NCI-H146 treated with DMSO at 0.1 percent for 48 hours (cell line): ENCODE results near the gene DNAJC12.
"Not testable (repeated sequence)": the region's sequence is repeated elsewhere in the genome, so short reads cannot be mapped to it uniquely, and the experiment has no call there.

Experiments used
- DNase-seq: peaks from one replicate; lab custom pipeline; 2025; ENCODE audit not compliant: unreplicated experiment; lab: John Stamatoyannopoulos, UW

Gene DNAJC12

DNA sequence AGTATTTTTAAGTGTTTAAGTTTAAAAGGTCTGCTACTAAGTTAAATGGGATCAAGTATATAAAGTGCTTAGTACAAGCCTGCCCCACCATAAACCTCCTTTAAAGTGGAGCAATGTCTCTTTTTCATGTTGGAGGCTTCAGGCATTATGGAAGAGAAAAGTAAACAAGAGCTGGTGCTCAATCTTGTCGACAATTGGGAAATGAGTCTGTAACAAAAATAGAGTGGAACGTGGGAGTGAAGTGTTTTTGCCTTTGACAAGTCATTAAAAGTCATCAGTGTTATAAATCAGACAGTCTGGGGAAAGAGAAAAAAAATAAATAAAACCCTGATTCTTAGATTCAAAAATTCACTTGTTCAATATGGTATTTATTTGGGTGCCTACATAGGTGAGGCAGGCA is 44.7 kb downstream of the DNAJC12 start:
- no peak for DNase-seq

DNA sequence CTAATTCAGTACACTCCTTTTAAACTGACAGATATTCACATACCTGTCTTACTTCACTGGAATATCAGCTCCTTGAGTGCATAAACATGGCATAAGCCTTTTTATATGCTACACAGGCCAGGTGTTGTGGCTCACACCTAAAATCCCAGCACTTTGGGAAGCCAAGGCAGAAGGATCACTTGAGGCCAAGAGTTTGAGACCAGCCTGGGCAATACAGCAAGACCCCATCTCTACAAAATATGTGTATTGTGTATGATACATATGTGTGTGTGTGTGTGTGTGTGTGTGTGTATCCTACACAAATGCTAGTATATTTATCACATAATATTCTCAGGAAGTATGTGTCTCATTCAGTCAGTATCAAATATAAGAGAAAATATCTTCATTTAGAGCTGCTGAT is 45.3 kb downstream of the DNAJC12 start:
- no peak for DNase-seq

DNA sequence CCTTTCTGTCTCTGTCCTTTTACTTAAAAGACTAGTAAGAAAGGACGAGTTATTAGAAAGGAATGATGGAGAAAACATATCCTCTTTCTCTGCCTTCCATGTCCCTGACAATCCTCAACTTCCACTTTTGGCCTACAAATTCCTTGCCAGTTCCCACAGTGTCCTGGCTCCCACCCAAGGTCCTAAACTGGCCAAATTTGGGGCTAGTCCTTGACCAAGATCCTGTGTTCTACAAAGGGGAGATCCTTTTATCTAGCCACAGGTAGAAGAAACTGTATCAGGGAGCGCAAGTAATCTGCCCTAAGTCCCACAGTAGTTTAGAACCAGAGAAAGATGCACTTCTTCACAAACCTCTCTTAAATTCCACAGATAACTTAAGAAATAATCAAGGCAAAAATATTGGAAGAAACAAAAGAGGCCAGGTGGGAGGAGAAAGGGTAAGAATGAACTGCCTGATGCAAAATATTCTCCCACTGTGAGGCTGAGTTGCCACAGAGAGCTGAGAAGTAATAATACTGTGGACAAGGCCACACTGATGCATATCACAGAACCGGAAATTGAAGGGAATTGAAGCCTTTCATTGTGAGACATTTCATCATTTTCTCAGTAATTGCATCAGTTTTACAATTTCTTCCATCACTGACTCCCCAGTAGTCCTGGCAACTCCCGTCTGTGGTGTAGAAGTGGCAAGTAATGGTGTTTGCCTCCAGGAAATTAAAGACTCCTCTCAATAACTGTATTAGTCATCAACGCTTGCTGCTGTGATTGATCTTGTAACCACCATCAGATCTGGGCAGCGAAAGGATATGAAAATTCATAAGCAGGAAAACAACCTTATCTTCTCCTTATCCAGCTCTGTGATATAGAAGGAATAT is 47.2 kb downstream of the DNAJC12 start:
- DNase-seq: no peak

DNA sequence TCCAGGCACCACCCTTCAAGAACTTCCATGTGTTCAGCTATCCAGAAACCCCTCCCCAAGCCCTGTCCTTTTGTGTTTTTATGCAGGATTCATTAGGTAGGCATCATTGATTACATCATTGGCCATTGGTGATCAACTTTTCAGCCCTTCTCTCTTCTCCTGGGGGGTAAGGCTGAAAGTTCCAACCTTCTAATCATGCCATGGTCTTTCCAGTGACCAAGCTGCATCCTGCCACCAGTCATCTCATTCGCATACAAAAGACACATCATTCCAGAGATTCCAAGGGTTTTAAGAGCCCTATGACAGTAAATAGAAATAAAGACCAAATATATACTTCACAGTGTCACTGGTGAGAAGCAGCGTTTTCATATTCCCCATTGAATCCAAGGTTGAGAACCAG is 48.2 kb downstream of the DNAJC12 start:
- DNase-seq: no peak

DNA sequence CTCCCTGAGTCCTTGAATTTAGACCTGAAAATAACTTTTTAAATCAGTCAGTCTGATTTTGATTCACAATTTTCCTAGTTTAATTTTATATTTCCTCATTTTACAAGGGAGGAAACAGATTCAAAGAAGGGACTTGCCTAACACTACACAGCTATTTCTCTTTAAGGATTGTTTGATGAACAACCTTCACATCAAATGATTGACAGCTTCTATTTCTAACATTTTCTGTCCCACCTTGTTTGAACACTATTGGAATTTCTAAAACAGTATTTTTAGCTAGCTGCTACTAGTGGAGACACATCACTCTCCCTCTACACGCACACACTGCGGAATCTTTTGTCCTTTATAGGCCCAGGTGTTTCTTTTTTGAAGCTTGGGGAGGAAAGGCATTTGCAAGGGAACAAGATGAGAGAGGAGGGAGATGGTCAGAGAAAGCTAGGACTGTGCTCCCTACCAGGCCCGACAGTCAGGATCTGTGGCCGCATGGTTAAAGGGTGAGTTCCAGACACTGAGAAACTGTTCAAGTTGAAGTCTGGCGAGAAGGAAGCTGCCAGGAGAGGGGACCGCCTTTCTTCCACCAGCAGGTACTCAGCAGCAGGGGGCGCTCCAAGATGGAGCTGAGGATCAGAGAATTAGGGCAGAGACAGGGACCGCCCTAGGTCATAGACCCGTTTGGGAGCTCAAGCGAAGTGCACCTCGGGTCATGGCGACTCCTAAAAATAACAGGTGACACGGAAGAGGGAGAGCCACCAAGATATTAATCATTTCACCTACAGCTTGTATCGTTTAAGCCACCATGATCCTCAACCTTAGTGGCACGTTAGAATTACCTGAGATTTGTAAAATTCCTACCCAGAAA is 49.7 kb downstream of the DNAJC12 start:
- peak; percentile 35 for DNase-seq

DNA sequence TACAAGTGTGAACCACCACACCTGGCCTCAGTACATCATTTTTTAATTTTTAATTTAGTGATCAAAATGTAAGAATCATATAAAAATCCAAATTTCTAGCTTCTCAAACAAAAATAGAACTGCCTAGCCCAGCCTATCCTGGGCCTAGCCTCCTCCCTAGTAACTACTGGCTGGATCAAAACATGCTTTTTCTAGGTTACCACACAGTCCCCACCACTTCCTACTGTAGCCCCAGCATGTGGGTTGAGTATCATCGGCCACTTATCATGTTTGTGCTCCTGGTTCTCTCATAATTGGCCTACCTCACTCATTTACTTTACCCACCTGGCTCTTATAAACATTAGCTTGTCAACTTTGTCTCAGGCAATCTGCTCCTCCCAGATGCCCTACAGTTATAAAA is 52.9 kb downstream of the DNAJC12 start:
- DNase-seq: peak; percentile 55

DNA sequence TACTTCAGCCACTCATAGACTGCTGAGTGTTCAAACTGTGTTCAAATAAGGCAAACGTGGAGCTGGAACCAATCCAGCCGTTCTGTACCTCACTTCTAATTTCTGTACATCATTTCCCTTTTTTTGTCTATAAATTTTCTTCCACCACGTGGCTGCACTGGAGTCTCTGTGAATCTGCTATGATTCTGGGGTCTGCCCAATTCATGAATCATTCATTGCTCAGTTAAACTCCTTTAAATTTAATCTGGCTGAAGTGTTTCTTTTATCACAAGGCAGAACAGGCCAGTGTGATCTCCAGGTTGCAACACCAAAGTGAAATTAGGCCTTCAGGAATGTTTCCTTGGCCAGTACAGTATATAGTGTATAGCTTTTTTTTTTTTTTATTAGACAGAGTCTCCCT is 53.5 kb downstream of the DNAJC12 start:
- DNase-seq: no peak

DNA sequence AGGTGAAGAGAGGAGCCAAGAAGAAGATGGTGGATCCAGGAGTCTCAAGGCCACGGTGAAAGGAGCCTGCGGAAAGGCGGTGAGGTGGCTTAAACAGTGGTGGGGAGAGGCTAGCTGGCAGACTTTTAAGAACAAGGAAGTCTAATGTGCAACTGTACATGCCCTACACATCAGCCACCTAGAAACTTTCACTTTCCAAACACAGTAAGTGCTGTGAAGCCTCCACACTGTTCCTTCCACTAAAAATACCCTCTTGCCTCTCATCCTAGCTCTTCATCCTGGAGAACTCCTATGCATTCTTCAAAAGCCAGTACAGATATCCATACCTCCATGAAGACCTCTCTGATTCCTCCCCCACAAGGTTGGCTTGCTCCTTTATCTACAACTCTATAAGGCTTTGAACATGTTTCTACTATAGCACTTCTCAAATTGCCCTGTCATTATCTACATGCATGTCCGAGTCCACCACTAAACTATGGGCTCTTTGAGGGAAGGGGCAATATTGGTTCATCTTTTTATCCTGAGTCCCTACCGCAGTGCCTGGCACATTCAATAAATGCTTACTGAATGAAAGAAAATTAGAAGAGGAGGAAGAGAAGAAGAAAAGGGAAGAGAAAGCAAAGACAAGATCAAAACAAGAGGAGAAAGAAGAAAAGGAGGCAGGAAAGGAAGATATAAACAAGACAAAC is 54.2 kb downstream of the DNAJC12 start:
- no peak for DNase-seq

DNA sequence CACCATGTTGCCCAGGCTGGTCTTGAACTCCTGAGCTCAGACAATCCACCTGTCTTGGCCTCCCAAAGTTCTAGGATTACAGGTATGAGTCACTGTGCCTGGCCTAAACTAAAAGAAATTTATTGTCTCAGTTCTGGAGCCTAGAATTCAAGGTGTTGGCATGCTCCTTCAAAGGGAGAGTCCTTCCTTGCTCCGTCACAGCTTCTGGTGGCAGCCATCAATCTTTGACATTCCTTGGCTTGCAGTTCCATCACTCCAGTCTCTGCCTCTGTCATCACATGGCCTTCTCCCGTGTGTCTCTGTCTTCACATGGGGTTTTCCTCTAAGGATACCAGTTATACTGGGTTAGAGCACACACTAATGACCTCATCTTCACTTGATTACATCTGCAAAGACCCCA is 55.5 kb downstream of the DNAJC12 start:
- DNase-seq: no peak

DNA sequence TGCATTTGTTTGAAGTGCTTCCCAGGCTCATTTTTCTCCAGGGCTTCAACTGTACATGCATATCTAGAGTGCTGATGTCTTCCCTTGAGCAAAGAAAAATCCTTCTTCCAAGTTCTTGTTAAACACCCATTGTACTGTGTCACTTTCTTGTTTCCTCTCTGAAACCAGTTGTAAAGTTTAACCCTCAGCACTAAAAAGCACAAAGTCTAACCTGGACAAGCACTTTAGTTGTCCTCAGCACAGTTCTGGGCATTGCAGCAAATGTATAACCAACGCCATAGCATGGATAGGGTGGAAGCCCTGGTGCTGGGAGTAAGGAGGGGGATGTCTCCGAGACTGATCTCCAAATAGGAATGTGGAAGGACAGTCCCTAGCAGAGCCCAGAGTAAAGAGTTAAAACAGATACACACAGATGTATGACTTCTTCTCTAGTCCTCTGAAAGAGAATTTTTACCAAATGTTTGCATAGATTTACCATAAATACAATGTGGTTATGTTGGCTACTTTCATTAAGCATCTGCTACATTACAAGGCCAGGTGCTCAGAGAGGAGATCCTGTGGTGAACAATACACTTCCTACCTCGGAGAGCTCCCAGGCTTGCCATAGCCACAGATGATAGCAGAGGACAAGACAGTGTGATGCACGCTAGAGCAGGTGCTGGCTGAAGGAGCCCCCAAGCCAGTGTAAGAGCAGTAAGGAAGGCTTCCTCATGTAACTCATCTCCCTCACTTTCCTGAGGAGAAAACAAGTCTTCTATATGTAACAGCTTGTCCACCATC is 57.0 kb downstream of the DNAJC12 start:
- no peak for DNase-seq

DNA sequence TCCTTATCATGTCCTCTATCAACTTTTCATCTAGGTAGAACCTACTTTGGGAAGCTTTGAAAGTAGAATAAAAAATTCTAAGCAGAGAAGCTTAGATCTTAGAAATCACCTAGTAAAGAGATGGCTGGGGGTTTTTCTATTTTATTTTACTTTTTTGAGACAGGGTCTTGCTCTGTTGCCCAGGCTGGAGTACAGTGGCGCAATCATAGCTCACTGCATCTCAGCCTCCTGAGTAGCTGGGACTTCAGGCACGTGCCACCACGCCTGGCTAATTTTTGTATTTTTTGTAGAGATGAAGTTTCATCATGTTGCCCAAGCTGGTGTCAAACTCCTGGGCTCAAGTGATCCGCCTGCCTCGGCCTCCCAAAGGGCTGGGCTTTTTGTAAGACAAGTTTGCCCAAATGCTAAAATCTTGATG is 57.8 kb downstream of the DNAJC12 start:
- DNase-seq: not testable (repeated sequence)

DNA sequence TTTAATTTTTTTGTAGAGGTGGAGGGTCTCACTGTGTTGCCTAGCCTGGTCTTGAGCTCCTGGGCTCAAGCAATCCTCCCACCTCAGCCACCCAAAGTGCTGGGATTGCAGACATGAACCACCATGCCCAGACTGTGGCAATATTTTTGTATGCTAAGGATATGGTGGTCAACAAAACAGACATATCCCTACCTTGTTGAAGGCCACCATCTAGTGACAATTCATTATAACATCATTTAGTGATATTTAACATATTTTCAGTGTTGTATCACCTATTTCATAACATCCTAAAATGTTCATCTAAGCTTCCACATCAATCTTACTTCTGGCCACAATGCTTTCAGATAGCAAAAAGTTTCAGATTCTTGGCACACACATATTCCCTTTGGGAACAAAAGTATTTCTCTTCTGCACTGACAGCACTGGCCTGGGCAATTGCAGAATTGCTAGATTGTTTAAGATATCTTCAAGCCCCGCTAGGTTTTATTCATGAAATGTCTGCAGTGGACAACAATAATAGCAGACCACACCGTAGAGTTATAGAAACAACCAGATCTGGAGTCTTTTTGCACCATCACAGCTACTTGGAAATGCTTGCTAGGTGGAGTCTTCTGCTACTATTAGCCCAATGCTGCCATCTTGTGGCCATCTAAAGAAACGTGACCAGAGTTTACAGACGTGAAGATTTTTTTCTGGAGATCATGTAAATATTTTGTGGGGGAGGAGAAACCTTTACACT is 58.4 kb downstream of the DNAJC12 start:
- peak; percentile 76 for DNase-seq

DNA sequence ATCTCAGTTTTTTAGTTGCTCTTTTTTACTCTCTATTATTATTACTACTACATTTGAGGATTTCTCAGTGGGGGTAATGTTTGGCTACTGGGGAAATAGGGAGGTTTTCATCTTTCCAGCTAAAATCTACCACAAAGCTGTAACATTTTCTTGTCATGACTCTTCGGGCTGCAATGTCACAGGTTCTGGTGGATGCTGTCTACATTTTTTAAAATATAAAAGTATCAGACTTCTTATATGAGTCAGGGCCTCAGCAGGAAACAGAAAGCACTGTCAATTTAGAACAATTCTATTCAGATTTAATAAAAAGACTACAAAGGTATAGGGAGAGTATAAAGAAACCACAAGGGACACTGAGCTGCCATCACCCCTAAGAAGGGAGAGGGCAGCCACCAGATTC is 61.6 kb downstream of the DNAJC12 start:
- no peak for DNase-seq

DNA sequence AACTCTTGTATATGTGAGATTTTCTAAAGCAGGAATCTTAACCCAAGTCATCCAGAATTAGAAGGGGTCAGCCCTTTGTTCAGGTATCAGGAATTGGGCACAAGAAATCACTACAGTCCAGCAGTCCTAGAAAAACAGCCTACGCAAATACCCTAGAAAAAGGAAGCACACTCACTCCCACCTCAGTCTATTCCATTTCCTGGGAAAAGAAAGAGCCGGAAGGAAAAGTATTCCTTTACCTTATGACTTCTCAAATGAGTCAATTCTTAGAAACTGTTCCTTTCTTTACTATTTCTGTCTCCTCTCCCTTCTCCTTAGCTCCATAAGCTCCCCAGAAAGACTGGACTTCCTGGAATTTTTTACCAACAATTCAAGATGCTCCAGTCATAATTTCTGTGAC is 62.7 kb downstream of the DNAJC12 start:
- no peak for DNase-seq

DNA sequence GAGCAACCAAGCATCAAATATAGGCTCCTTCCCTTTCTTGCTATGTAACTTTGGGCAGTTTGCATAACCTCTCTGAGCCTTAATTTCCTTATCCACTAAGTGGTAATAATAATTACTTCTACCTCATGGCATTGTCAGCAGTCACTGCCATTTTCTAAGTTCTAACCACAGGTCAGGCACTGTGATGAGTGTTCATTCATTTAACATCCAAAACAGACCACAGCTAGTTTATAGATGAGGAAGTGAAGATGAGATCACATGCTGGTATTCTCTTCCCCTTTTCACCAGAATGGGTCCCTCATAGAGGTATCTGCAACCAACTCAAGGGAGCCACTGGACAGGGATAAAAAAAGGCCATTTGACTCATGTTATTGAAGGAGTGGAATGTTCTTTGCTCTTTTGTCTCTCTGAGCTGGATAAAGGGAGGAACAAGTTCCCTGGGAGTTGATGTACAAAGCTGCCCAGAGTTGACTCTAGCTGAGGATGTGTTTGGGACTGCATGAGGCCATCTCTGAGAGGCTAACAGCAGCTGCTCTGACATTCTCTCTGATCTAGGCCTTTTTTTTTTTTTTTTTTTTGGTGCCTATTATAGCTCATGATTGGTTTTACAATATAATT is 65.0 kb downstream of the DNAJC12 start:
- no peak for DNase-seq

DNA sequence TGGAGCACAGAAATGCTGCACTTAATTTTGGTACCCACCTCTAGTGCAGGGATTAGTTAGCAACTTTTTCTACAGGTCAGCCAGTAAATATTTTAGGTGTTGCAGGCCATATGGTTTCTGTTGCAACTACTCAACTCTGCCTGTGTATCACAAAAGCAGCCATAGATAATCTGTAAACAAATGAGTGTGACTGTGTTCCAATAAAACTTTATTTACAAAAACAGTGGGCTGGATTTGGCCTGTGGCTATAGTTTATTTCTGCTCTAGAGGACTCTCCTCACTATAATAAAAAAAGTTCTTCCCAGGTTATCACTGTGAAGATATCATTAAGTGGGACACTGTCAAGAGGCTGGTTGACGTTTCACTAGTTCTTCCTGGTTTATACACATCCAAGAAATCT is 65.8 kb downstream of the DNAJC12 start:
- DNase-seq: no peak

DNA sequence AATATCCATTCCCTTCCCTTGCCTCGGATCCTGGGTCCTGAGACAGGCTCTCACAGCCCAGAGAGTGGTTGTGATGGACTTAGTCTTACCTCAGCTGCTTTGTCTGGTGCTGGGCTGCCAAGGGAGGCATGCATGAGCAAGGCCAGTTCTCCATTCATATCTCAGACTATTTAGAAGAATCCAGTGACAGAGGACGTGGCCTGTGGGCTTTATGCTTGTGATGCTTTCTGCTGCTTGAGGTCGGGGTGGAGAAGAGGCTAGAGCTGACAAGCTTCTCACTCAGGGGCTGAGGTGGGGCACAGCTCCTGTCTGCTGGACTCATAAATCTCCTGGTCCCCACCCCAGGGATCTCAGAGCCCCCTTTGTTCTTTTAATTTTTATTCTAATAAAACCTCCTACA is 66.8 kb downstream of the DNAJC12 start:
- no peak for DNase-seq

DNA sequence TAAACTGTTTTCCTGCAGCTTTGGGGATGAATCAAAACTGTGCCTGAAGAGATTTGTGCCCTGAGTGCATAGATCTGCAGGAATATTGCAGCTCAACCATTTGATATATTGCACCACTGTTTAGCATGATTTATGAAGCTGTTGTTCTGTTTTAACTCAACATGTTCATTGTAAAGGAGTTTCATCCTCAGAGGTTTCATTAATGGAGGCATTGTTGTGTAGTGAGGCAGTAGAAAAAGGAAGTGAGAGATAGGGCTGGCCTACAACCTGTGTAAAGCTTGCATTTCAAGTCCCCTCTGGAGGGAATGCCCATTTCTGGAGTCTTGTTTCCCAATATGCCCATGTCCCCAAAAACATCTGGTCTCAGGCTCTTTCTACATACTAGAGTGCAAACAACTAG is 67.5 kb downstream of the DNAJC12 start:
- no peak for DNase-seq

DNA sequence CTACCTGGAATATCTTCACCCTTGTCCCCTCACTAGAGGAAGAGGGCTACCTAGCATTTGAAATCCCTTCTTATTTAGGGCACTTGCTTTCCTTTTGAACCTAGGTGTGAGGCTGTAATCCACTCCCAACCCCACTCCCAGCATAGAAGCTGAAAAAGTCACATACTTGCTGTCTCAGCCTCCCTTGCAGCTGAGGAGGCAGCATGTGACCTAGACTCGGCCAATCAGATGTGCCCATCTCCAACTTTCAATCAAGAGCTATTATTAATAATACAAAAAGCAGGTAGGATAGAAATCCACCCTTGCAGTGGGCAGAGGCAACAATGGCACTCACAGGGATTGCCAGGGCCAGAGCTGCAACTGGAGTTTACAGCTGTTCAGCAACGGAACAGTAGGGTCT is 70.7 kb downstream of the DNAJC12 start:
- no peak for DNase-seq
